ENCODE data around the gene ZBTB16. TPM values are rescaled to one million over a fixed set of nuclear protein-coding genes. Genes with fewer than 3 reads are reported as not detected.

The ZBTB16 gene
- total RNA-seq, 1 experiment from 2014 or later: 0.21 TPM

- H3K27ac ChIP-seq (ENCODE audit: low read length): no peak overlapping the region
- TF ChIP-seq, protein P1, sequence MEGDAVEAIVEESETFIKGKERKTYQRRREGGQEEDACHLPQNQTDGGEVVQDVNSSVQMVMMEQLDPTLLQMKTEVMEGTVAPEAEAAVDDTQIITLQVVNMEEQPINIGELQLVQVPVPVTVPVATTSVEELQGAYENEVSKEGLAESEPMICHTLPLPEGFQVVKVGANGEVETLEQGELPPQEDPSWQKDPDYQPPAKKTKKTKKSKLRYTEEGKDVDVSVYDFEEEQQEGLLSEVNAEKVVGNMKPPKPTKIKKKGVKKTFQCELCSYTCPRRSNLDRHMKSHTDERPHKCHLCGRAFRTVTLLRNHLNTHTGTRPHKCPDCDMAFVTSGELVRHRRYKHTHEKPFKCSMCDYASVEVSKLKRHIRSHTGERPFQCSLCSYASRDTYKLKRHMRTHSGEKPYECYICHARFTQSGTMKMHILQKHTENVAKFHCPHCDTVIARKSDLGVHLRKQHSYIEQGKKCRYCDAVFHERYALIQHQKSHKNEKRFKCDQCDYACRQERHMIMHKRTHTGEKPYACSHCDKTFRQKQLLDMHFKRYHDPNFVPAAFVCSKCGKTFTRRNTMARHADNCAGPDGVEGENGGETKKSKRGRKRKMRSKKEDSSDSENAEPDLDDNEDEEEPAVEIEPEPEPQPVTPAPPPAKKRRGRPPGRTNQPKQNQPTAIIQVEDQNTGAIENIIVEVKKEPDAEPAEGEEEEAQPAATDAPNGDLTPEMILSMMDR (IDR thresholded peaks at IDR 0.05): no peak
- TF ChIP-seq POLR2AphosphoS5 (IDR thresholded peaks at IDR 0.05; ENCODE audit: low read depth, low read length) (no peak), SIN3A (IDR thresholded peaks at IDR 0.05; ENCODE audit: borderline replicate concordance, insufficient read depth, low read depth, low read length) (no peak), TCF7L2 (IDR thresholded peaks at IDR 0.05; ENCODE audit: low read depth, low read length) (no peak)
- TF ChIP-seq, protein P2, sequence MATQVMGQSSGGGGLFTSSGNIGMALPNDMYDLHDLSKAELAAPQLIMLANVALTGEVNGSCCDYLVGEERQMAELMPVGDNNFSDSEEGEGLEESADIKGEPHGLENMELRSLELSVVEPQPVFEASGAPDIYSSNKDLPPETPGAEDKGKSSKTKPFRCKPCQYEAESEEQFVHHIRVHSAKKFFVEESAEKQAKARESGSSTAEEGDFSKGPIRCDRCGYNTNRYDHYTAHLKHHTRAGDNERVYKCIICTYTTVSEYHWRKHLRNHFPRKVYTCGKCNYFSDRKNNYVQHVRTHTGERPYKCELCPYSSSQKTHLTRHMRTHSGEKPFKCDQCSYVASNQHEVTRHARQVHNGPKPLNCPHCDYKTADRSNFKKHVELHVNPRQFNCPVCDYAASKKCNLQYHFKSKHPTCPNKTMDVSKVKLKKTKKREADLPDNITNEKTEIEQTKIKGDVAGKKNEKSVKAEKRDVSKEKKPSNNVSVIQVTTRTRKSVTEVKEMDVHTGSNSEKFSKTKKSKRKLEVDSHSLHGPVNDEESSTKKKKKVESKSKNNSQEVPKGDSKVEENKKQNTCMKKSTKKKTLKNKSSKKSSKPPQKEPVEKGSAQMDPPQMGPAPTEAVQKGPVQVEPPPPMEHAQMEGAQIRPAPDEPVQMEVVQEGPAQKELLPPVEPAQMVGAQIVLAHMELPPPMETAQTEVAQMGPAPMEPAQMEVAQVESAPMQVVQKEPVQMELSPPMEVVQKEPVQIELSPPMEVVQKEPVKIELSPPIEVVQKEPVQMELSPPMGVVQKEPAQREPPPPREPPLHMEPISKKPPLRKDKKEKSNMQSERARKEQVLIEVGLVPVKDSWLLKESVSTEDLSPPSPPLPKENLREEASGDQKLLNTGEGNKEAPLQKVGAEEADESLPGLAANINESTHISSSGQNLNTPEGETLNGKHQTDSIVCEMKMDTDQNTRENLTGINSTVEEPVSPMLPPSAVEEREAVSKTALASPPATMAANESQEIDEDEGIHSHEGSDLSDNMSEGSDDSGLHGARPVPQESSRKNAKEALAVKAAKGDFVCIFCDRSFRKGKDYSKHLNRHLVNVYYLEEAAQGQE (IDR thresholded peaks at IDR 0.05; ENCODE audit: insufficient read depth in 1 of 2, low read depth in 2 of 2, low read length in 1 of 2): no peak
- in situ Hi-C loops (cut with HindIII; ENCODE audit: low pct_unique_long_range_greater_than_20kb, low sequenced_read_pairs) (no loop called here), intact Hi-C loops (cut with micrococcal nuclease; ENCODE audit: unreplicated experiment) (no loop called here)
- H3K36me3 ChIP-seq (ENCODE audit: control insufficient read depth, insufficient read depth, low read length): no peaks in the 10 kb centered on the region
- H3K4me3 ChIP-seq (ENCODE audit: low read depth in 2 of 2, low read length in 2 of 2): no peak overlapping the region
- peaks cover 12% of the 10 kb centered on the region; the same call in 1 of the 2 replicates for H3K27me3 ChIP-seq (ENCODE audit: control insufficient read depth, insufficient read depth, low read length)
- CTCF ChIA-PET: no interaction called here
- no TSS peak for BruUV-seq (replicated peaks)
- no peaks in the 10 kb centered on the region for H3K4me1 ChIP-seq (ENCODE audit: control insufficient read depth, insufficient read depth, low read length)
- no peak for ATAC-seq
- H3K9me3 ChIP-seq (ENCODE audit: control insufficient read depth, insufficient read depth, low read depth, low read length): no peaks in the 10 kb centered on the region
- no peak for DNase-seq (ENCODE audit: low read depth, low spot score)
- POLR2A ChIA-PET: no interaction called here
Observed at GRCh38 chr11:114153224-114153623, 93.7 kb downstream of the ZBTB16 start.

- BruUV-seq (replicated peaks): no TSS peak
- Histone ChIP-seq H3K27ac (ENCODE audit: low read length) (no peak overlapping the region), H3K4me1 (ENCODE audit: control insufficient read depth, insufficient read depth, low read length) (no peaks in the 10 kb centered on the region), H3K27me3 (ENCODE audit: control insufficient read depth, insufficient read depth, low read length) (peaks cover 6% of the 10 kb centered on the region; the same call in 1 of the 2 replicates), H3K36me3 (ENCODE audit: control insufficient read depth, insufficient read depth, low read length) (no peaks in the 10 kb centered on the region), H3K9me3 (ENCODE audit: control insufficient read depth, insufficient read depth, low read depth, low read length) (no peaks in the 10 kb centered on the region), H3K4me3 (ENCODE audit: low read depth in 2 of 2, low read length in 2 of 2) (no peak overlapping the region)
- POLR2A ChIA-PET: no interaction called here
- CTCF ChIA-PET: no interaction called here
- TF ChIP-seq SIN3A (IDR thresholded peaks at IDR 0.05; ENCODE audit: borderline replicate concordance, insufficient read depth, low read depth, low read length) (no peak), POLR2AphosphoS5 (IDR thresholded peaks at IDR 0.05; ENCODE audit: low read depth, low read length) (no peak), TCF7L2 (IDR thresholded peaks at IDR 0.05; ENCODE audit: low read depth, low read length) (no peak)
- TF ChIP-seq, protein P2 (IDR thresholded peaks at IDR 0.05; ENCODE audit: insufficient read depth in 1 of 2, low read depth in 2 of 2, low read length in 1 of 2): no peak
- TF ChIP-seq, protein P1 (IDR thresholded peaks at IDR 0.05): no peak
- ATAC-seq: no peak
- intact Hi-C loops (cut with micrococcal nuclease; ENCODE audit: unreplicated experiment): no loop called here
- in situ Hi-C loops (cut with HindIII; ENCODE audit: low pct_unique_long_range_greater_than_20kb, low sequenced_read_pairs): no loop called here
- no peak for DNase-seq (ENCODE audit: low read depth, low spot score)
Observed at GRCh38 chr11:114154271-114155047, 94.9 kb downstream of the ZBTB16 start.

All from Panc1 (cell line).